Measurements from ENCODE around the gene ESD. TPM values are rescaled to one million over a fixed set of nuclear protein-coding genes. Genes with fewer than 3 reads are reported as not detected.
A peak's percentile ranks its signal among the peaks of the same experiment; 100 is the strongest.

ESD gene, protein sequence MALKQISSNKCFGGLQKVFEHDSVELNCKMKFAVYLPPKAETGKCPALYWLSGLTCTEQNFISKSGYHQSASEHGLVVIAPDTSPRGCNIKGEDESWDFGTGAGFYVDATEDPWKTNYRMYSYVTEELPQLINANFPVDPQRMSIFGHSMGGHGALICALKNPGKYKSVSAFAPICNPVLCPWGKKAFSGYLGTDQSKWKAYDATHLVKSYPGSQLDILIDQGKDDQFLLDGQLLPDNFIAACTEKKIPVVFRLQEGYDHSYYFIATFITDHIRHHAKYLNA
- 119 TPM in 2 replicates for total RNA-seq (2014; rRNA removed; shearing (Covaris generic))

- DNase-seq: peak; percentile 91
- Histone ChIP-seq H3K36me3 (replicated peaks; ENCODE audit: control insufficient read depth, insufficient read depth, low read length) (no peaks in the 10 kb centered on the region), H3K4me3 (ENCODE audit: insufficient read depth, low read depth, low read length) (peak within 1 kb of the TSS; percentile 86), H3K27me3 (ENCODE audit: control insufficient read depth, insufficient read depth, low read length) (no peaks in the 10 kb centered on the region)
These were observed at the start of gene ESD for GRCh38 chr13:46796515-46797474. Gene ESD, minus strand, starts transcription at chr13:46797161. Its CDS starts 5,748 bp downstream, at chr13:46791413.

- Histone ChIP-seq H3K27me3 (ENCODE audit: control insufficient read depth, insufficient read depth, low read length) (no peaks in the 10 kb centered on the region), H3K4me3 (ENCODE audit: insufficient read depth, low read depth, low read length) (no peak overlapping the region), H3K36me3 (replicated peaks; ENCODE audit: control insufficient read depth, insufficient read depth, low read length) (no peaks in the 10 kb centered on the region)
- no peak for DNase-seq
These were observed 49.8 kb upstream of the ESD start for GRCh38 chr13:46846726-46847125.

DNA sequence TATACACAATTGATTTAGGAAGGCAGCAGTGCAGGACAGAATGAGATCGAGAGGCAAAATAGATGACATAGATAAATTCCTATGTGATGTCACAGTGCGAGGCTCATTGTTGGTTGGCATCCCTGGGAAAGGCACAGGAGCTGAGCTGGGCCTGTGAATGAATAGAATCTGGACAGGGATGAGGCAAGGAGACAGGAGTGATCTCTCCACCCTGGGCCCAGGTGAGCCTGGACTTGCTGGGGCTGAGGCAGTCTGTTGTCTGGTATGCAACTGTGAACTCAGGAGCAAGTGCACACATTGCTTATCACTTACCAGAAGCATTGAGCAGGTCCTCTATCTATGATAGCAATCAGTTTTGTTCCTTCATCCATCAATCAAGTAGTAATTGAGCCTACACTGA lies 48.2 kb upstream of the ESD start:
- H3K4me3 ChIP-seq (ENCODE audit: insufficient read depth, low read depth, low read length): no peak overlapping the region
- H3K27me3 ChIP-seq (ENCODE audit: control insufficient read depth, insufficient read depth, low read length): no peaks in the 10 kb centered on the region
- no peaks in the 10 kb centered on the region for H3K36me3 ChIP-seq (replicated peaks; ENCODE audit: control insufficient read depth, insufficient read depth, low read length)
- DNase-seq: no peak

GRCh38 chr13:46844431-46844830 lies 47.5 kb upstream of the ESD start:
- DNase-seq: no peak
- H3K27me3 ChIP-seq (ENCODE audit: control insufficient read depth, insufficient read depth, low read length): no peaks in the 10 kb centered on the region
- H3K36me3 ChIP-seq (replicated peaks; ENCODE audit: control insufficient read depth, insufficient read depth, low read length): no peaks in the 10 kb centered on the region
- no peak overlapping the region for H3K4me3 ChIP-seq (ENCODE audit: insufficient read depth, low read depth, low read length)

- DNase-seq: no peak
- H3K27me3 ChIP-seq (ENCODE audit: control insufficient read depth, insufficient read depth, low read length): no peaks in the 10 kb centered on the region
- H3K4me3 ChIP-seq (ENCODE audit: insufficient read depth, low read depth, low read length): no peak overlapping the region
- no peaks in the 10 kb centered on the region for H3K36me3 ChIP-seq (replicated peaks; ENCODE audit: control insufficient read depth, insufficient read depth, low read length)
These were observed 42.4 kb upstream of the ESD start for GRCh38 chr13:46839399-46839798.

- DNase-seq: no peak
These were observed 37.7 kb upstream of the ESD start for GRCh38 chr13:46834657-46835056.

GRCh38 chr13:46831588-46832194 lies 34.7 kb upstream of the ESD start:
- no peak overlapping the region for H3K4me3 ChIP-seq (ENCODE audit: insufficient read depth, low read depth, low read length)
- H3K36me3 ChIP-seq (replicated peaks; ENCODE audit: control insufficient read depth, insufficient read depth, low read length): no peaks in the 10 kb centered on the region
- H3K27me3 ChIP-seq (ENCODE audit: control insufficient read depth, insufficient read depth, low read length): no peaks in the 10 kb centered on the region
- no peak for DNase-seq

More at GRCh38 chr13:46834657-46835056, 37.7 kb upstream of the ESD start:
- Histone ChIP-seq H3K27me3 (ENCODE audit: control insufficient read depth, insufficient read depth, low read length) (no peaks in the 10 kb centered on the region), H3K36me3 (replicated peaks; ENCODE audit: control insufficient read depth, insufficient read depth, low read length) (no peaks in the 10 kb centered on the region), H3K4me3 (ENCODE audit: insufficient read depth, low read depth, low read length) (no peak overlapping the region)

DNA sequence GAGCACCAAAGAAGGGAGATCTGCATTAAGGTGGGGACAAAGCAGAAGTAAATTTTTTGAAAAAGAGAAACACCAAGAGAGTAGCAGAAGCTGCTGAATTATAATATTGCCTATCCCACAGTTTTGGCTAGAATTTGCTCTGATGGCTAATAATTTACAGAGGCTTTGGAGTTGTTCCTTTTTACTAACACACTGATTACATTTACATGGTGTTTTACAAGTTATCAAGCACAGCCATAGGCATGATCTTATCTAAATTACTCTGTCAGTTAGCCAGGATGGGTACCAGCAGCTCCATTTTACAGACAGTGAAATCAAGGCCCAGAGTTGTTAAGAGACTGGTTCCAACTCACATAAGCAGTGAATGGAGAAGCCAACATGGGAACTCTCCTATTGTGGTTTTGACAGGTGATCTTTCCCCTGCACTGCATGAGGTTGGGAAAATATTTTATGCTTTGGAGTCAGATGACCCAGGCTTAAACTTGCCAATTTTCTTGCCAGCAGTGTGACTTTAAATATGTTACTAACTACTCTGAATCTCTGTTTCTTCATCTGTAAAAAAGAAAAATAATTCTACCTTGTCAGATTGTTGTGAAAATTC lies 33.5 kb upstream of the ESD start:
- Histone ChIP-seq H3K27me3 (ENCODE audit: control insufficient read depth, insufficient read depth, low read length) (no peaks in the 10 kb centered on the region), H3K36me3 (replicated peaks; ENCODE audit: control insufficient read depth, insufficient read depth, low read length) (no peaks in the 10 kb centered on the region), H3K4me3 (ENCODE audit: insufficient read depth, low read depth, low read length) (no peak overlapping the region)
- DNase-seq: no peak

DNA sequence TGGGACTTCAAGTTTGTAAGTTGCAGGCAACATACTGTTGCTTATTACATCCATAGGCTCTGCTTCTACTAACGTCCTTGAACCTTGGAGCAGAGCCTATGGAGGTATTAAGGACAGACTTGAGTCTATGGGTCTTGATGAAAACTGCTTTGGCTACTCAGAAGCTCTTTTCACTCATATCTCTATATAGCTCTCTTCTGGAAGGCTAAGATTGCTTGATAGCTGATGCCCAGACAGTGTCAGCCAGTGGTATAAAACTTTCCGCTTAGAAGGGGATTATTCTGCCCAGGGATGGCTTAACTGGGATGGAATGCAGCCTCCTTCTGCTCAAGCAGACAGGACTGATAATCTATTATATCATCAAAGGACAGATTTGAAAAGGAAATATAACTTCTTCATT lies 25.6 kb upstream of the ESD start:
- H3K27me3 ChIP-seq (ENCODE audit: control insufficient read depth, insufficient read depth, low read length): no peaks in the 10 kb centered on the region
- no peak overlapping the region for H3K4me3 ChIP-seq (ENCODE audit: insufficient read depth, low read depth, low read length)
- no peak for DNase-seq
- H3K36me3 ChIP-seq (replicated peaks; ENCODE audit: control insufficient read depth, insufficient read depth, low read length): no peaks in the 10 kb centered on the region

- H3K4me3 ChIP-seq (ENCODE audit: insufficient read depth, low read depth, low read length): no peak overlapping the region
- no peaks in the 10 kb centered on the region for H3K36me3 ChIP-seq (replicated peaks; ENCODE audit: control insufficient read depth, insufficient read depth, low read length)
- H3K27me3 ChIP-seq (ENCODE audit: control insufficient read depth, insufficient read depth, low read length): no peaks in the 10 kb centered on the region
- DNase-seq: no peak
These were observed 21.0 kb upstream of the ESD start for GRCh38 chr13:46817838-46818476.

GRCh38 chr13:46817095-46817494 lies 20.1 kb upstream of the ESD start:
- Histone ChIP-seq H3K27me3 (ENCODE audit: control insufficient read depth, insufficient read depth, low read length) (no peaks in the 10 kb centered on the region), H3K4me3 (ENCODE audit: insufficient read depth, low read depth, low read length) (no peak overlapping the region), H3K36me3 (replicated peaks; ENCODE audit: control insufficient read depth, insufficient read depth, low read length) (no peaks in the 10 kb centered on the region)
- DNase-seq: no peak

- DNase-seq: no peak
- Histone ChIP-seq H3K36me3 (replicated peaks; ENCODE audit: control insufficient read depth, insufficient read depth, low read length) (no peaks in the 10 kb centered on the region), H3K4me3 (ENCODE audit: insufficient read depth, low read depth, low read length) (no peak overlapping the region), H3K27me3 (ENCODE audit: control insufficient read depth, insufficient read depth, low read length) (no peaks in the 10 kb centered on the region)
These were observed 19.4 kb upstream of the ESD start for GRCh38 chr13:46816371-46816770.

DNA sequence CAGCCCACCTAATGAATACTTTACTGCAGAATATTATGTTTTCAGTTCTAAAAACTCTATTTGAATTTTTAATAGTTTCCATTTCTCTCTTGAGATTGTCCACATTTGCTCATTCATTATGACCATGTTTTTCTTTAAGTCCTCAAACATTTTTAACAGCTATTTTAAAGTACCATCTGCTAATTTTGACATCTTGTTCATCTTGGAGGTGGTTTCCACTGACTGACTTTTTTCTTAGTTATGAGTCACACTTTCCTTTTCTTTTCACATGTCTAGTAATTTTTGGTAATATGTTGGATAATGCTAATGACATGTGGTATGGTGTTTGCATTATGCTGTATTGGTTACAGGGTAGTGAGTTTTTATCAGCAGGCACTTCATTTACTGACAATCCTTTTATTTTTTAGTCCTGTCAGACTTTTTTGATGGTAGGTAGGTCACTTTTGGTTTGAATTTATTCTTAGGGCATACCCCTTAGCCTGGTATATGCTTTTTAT lies 15.4 kb upstream of the ESD start:
- Histone ChIP-seq H3K36me3 (replicated peaks; ENCODE audit: control insufficient read depth, insufficient read depth, low read length) (no peaks in the 10 kb centered on the region), H3K4me3 (ENCODE audit: insufficient read depth, low read depth, low read length) (no peak overlapping the region), H3K27me3 (ENCODE audit: control insufficient read depth, insufficient read depth, low read length) (no peaks in the 10 kb centered on the region)
- DNase-seq: no peak

DNA sequence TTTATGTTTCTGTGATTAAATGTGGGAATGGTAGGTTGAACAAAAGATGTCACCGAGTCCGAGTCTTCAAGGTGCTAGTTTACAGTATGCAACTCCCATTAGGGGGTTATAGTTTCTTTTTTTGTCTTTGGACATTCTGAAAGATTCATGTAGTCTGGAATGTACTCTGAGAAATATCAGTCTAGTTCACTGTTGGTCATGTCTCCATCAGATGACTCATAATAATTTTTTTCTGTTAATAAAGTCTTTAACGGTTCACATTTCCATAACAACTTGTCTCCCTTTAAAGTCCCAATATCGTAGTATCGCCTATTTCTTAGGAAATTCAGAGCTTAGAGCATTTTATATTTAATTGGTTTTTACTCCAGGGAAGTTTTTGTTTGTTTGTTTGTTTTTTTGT lies 13.5 kb upstream of the ESD start:
- DNase-seq: no peak
- H3K4me3 ChIP-seq (ENCODE audit: insufficient read depth, low read depth, low read length): no peak overlapping the region
- no peaks in the 10 kb centered on the region for H3K36me3 ChIP-seq (replicated peaks; ENCODE audit: control insufficient read depth, insufficient read depth, low read length)
- no peaks in the 10 kb centered on the region for H3K27me3 ChIP-seq (ENCODE audit: control insufficient read depth, insufficient read depth, low read length)
